ENCODE results near the gene TTC21B. TPM values are rescaled to one million over a fixed set of nuclear protein-coding genes. Genes with fewer than 3 reads are reported as not detected.
"Not testable (repeated sequence)": the region's sequence is repeated elsewhere in the genome, so short reads cannot be mapped to it uniquely, and the experiment has no call there.

Gene TTC21B
- total RNA-seq, 1 experiment from 2014 or later: 83.0 TPM

GRCh38 chr2:165863810-165864261 is 89.7 kb downstream of the TTC21B start:
- Histone ChIP-seq H3K4me1 (ENCODE audit: insufficient read depth, low read length, poor library complexity, severe bottlenecking) (no peaks in the 10 kb centered on the region), H3K27me3 (replicated peaks; ENCODE audit: insufficient read depth, low read depth, low read length, poor library complexity) (no peaks in the 10 kb centered on the region), H3K4me3 (ENCODE audit: low read depth, low read length, poor library complexity, severe bottlenecking) (no peak overlapping the region), H3K9me3 (ENCODE audit: low read depth, low read length, poor library complexity, severe bottlenecking) (no peaks in the 10 kb centered on the region), H3K36me3 (ENCODE audit: insufficient read depth, low read length, poor library complexity, severe bottlenecking) (no peaks in the 10 kb centered on the region), H3K27ac (ENCODE audit: low read depth, low read length, poor library complexity, severe bottlenecking) (no peak overlapping the region)
- TF ChIP-seq CTCF (conservative IDR thresholded peaks at IDR 0.05; ENCODE audit: low read depth, low read length): no peak
- no peak for TF ChIP-seq EZH2 (IDR thresholded peaks at IDR 0.05; ENCODE audit: borderline replicate concordance, low read depth, low read length, poor library complexity, severe bottlenecking)
- CTCF ChIA-PET: interaction anchor here (0.6 kb wide), 1 partner anchor 90 kb away, joined by 3 read pairs; the partner anchor contains the start of gene TTC21B
- intact Hi-C loops (cut with micrococcal nuclease; ENCODE audit: unreplicated experiment): no loop called here
- BruUV-seq (replicated peaks): no TSS peak
- POLR2A ChIA-PET (ENCODE audit: low non-redundant PET): no interaction called here
- no peak for DNase-seq (ENCODE audit: low spot score)

GRCh38 chr2:165861083-165861482 is 92.5 kb downstream of the TTC21B start:
- H3K4me1 ChIP-seq (ENCODE audit: insufficient read depth, low read length, poor library complexity, severe bottlenecking); H3K9me3 ChIP-seq (ENCODE audit: low read depth, low read length, poor library complexity, severe bottlenecking); BruUV-seq (replicated peaks); POLR2A ChIA-PET (ENCODE audit: low non-redundant PET); H3K36me3 ChIP-seq (ENCODE audit: insufficient read depth, low read length, poor library complexity, severe bottlenecking); CTCF ChIA-PET; intact Hi-C loops (cut with micrococcal nuclease; ENCODE audit: unreplicated experiment); H3K4me3 ChIP-seq (ENCODE audit: low read depth, low read length, poor library complexity, severe bottlenecking); H3K27me3 ChIP-seq (replicated peaks; ENCODE audit: insufficient read depth, low read depth, low read length, poor library complexity); DNase-seq (ENCODE audit: low spot score); H3K27ac ChIP-seq (ENCODE audit: low read depth, low read length, poor library complexity, severe bottlenecking): not testable (repeated sequence)

GRCh38 chr2:165859723-165860122 is 93.9 kb downstream of the TTC21B start:
- H3K4me1 ChIP-seq (ENCODE audit: insufficient read depth, low read length, poor library complexity, severe bottlenecking); POLR2A ChIA-PET (ENCODE audit: low non-redundant PET); H3K27ac ChIP-seq (ENCODE audit: low read depth, low read length, poor library complexity, severe bottlenecking); H3K27me3 ChIP-seq (replicated peaks; ENCODE audit: insufficient read depth, low read depth, low read length, poor library complexity); H3K9me3 ChIP-seq (ENCODE audit: low read depth, low read length, poor library complexity, severe bottlenecking); H3K36me3 ChIP-seq (ENCODE audit: insufficient read depth, low read length, poor library complexity, severe bottlenecking); BruUV-seq (replicated peaks); H3K4me3 ChIP-seq (ENCODE audit: low read depth, low read length, poor library complexity, severe bottlenecking); intact Hi-C loops (cut with micrococcal nuclease; ENCODE audit: unreplicated experiment); CTCF ChIA-PET; DNase-seq (ENCODE audit: low spot score): not testable (repeated sequence)

GRCh38 chr2:165857876-165858275 is 95.7 kb downstream of the TTC21B start:
- TF ChIP-seq CTCF (conservative IDR thresholded peaks at IDR 0.05; ENCODE audit: low read depth, low read length) (no peak), EZH2 (IDR thresholded peaks at IDR 0.05; ENCODE audit: borderline replicate concordance, low read depth, low read length, poor library complexity, severe bottlenecking) (no peak)
- H3K4me1 ChIP-seq (ENCODE audit: insufficient read depth, low read length, poor library complexity, severe bottlenecking): no peaks in the 10 kb centered on the region
- H3K36me3 ChIP-seq (ENCODE audit: insufficient read depth, low read length, poor library complexity, severe bottlenecking): no peaks in the 10 kb centered on the region
- H3K27me3 ChIP-seq (replicated peaks; ENCODE audit: insufficient read depth, low read depth, low read length, poor library complexity): no peaks in the 10 kb centered on the region
- CTCF ChIA-PET: no interaction called here
- no peak overlapping the region for H3K4me3 ChIP-seq (ENCODE audit: low read depth, low read length, poor library complexity, severe bottlenecking)
- intact Hi-C loops (cut with micrococcal nuclease; ENCODE audit: unreplicated experiment): no loop called here
- POLR2A ChIA-PET (ENCODE audit: low non-redundant PET): no interaction called here
- no TSS peak for BruUV-seq (replicated peaks)
- DNase-seq (ENCODE audit: low spot score): no peak
- H3K9me3 ChIP-seq (ENCODE audit: low read depth, low read length, poor library complexity, severe bottlenecking): no peaks in the 10 kb centered on the region
- no peak overlapping the region for H3K27ac ChIP-seq (ENCODE audit: low read depth, low read length, poor library complexity, severe bottlenecking)
